ENCODE measurements around the gene FBXO10.

The FBXO10 gene

DNA sequence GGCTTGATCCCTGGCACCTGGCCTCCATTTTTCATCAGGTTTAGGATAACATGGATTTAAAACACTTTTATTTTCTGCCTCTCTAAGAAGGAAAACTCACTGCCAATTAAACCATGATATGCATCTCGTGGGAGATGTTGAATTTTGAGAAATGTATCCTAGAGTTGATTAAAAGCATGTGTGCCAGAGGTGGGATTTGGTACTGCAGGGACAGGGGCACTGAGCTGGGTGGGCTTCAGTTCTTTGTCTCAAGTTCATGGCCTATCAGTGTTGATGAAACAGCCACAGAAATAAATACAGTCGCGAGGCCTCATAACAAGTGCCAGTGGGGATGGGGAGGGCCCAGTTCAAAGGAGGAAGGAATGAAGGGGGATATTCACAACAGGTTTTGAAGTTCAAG is 55.5 kb downstream of the FBXO10 start:
- no peak overlapping the region for H3K4me2 ChIP-seq (ENCODE audit: low read depth, low read length, poor library complexity, severe bottlenecking)
- TF ChIP-seq, protein P1, sequence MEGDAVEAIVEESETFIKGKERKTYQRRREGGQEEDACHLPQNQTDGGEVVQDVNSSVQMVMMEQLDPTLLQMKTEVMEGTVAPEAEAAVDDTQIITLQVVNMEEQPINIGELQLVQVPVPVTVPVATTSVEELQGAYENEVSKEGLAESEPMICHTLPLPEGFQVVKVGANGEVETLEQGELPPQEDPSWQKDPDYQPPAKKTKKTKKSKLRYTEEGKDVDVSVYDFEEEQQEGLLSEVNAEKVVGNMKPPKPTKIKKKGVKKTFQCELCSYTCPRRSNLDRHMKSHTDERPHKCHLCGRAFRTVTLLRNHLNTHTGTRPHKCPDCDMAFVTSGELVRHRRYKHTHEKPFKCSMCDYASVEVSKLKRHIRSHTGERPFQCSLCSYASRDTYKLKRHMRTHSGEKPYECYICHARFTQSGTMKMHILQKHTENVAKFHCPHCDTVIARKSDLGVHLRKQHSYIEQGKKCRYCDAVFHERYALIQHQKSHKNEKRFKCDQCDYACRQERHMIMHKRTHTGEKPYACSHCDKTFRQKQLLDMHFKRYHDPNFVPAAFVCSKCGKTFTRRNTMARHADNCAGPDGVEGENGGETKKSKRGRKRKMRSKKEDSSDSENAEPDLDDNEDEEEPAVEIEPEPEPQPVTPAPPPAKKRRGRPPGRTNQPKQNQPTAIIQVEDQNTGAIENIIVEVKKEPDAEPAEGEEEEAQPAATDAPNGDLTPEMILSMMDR (conservative IDR thresholded peaks at IDR 0.05; ENCODE audit: low read length) = no peak
- TF ChIP-seq EZH2phosphoT487 (IDR thresholded peaks at IDR 0.05; ENCODE audit: borderline replicate concordance) = no peak
- H3F3A ChIP-seq (ENCODE audit: low read depth) = no peaks in the 10 kb centered on the region
- H2AFZ ChIP-seq (ENCODE audit: low read length) = no peak overlapping the region
- H3K9me2 ChIP-seq (replicated peaks; ENCODE audit: low read depth, low read length) = no peaks in the 10 kb centered on the region
- H3K79me2 ChIP-seq (ENCODE audit: insufficient read depth, low read length) = no peaks in the 10 kb centered on the region
- H3K4me3 ChIP-seq (ENCODE audit: low read length, poor library complexity, severe bottlenecking) = no peak overlapping the region
- no peak overlapping the region for H3K9ac ChIP-seq (ENCODE audit: low read depth, low read length, poor library complexity, severe bottlenecking)
- no peaks in the 10 kb centered on the region for H3K4me1 ChIP-seq (ENCODE audit: insufficient read depth, low read length, poor library complexity, severe bottlenecking)
- no peaks in the 10 kb centered on the region for H4K20me1 ChIP-seq (ENCODE audit: insufficient read depth, low read length, poor library complexity, severe bottlenecking)
- no peaks in the 10 kb centered on the region for H3K9me3 ChIP-seq (ENCODE audit: insufficient read depth, low read depth, low read length)
- no peaks in the 10 kb centered on the region for H3K27me3 ChIP-seq (ENCODE audit: insufficient read depth, low read length, poor library complexity, severe bottlenecking)
- H3K36me3 ChIP-seq (ENCODE audit: insufficient read depth, low read length) = peaks cover 36% of the 10 kb centered on the region; the same call in 1 of the 2 replicates

DNA sequence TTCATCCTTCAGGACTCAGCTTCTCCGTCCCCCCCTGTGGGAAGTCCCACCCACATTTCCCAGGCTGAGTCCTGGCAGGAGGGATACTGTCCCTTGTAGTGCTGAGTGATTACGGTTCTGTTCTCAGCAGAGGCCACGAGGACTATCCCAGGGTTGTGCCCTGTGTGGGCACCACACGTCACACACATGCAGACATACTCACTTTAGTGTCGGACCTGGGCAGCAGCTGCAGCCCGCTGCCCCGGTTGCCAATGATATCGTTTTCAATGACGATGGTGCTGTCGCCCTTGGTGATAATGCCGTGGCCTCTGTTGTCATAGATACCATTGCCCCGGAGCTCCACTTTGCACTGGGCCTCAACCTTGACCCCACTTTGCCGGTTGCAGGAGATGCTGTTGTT is 58.3 kb downstream of the FBXO10 start:
- no peak for TF ChIP-seq EZH2phosphoT487 (IDR thresholded peaks at IDR 0.05; ENCODE audit: borderline replicate concordance)
- TF ChIP-seq, protein P1 (conservative IDR thresholded peaks at IDR 0.05; ENCODE audit: low read length) = no peak
- H3K4me3 ChIP-seq (ENCODE audit: low read length, poor library complexity, severe bottlenecking) = no peak overlapping the region
- H3K79me2 ChIP-seq (ENCODE audit: insufficient read depth, low read length) = no peaks in the 10 kb centered on the region
- H3K4me2 ChIP-seq (ENCODE audit: low read depth, low read length, poor library complexity, severe bottlenecking) = no peak overlapping the region
- no peaks in the 10 kb centered on the region for H4K20me1 ChIP-seq (ENCODE audit: insufficient read depth, low read length, poor library complexity, severe bottlenecking)
- no peaks in the 10 kb centered on the region for H3K9me3 ChIP-seq (ENCODE audit: insufficient read depth, low read depth, low read length)
- peaks cover 20% of the 10 kb centered on the region; the same call in 1 of the 2 replicates for H3K36me3 ChIP-seq (ENCODE audit: insufficient read depth, low read length)
- no peak overlapping the region for H3K9ac ChIP-seq (ENCODE audit: low read depth, low read length, poor library complexity, severe bottlenecking)
- H2AFZ ChIP-seq (ENCODE audit: low read length) = no peak overlapping the region
- no peaks in the 10 kb centered on the region for H3K9me2 ChIP-seq (replicated peaks; ENCODE audit: low read depth, low read length)
- H3K4me1 ChIP-seq (ENCODE audit: insufficient read depth, low read length, poor library complexity, severe bottlenecking) = no peaks in the 10 kb centered on the region
- no peaks in the 10 kb centered on the region for H3K27me3 ChIP-seq (ENCODE audit: insufficient read depth, low read length, poor library complexity, severe bottlenecking)
- H3F3A ChIP-seq (ENCODE audit: low read depth) = no peaks in the 10 kb centered on the region

DNA sequence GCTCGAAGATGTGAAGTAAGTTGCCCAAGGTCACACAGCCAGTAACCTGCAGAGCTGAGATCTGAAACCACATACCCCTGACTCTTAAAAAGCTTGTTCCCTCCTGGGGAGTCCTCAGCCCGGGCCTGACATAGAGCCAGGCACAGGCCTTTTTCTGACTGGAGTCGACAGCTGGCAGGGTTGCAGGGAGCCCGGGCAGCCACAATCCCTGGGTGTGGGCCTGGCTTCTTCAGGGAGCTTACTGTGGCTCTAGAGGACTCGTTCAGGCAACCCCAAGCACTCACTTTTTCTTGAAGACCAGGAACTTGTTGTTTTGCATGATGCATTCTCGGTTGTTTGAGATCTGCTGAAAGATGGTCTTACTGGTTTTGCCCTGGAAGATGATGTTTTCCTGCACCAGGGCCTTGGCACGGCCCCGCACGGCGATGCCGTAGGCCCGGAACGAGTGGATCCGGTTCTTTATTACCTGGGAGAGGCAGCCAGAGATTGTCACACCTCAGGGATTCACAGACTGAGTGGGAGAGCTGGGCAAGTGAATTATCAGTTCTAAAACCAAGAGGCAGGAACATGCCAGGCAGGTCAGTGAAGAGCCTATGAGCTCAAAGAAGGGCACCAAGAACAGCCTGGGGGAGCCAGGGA is 60.4 kb downstream of the FBXO10 start:
- Histone ChIP-seq H3K36me3 (ENCODE audit: insufficient read depth, low read length) (peaks cover 4% of the 10 kb centered on the region; the same call in 1 of the 2 replicates), H4K20me1 (ENCODE audit: insufficient read depth, low read length, poor library complexity, severe bottlenecking) (no peaks in the 10 kb centered on the region), H2AFZ (ENCODE audit: low read length) (no peak overlapping the region), H3K27me3 (ENCODE audit: insufficient read depth, low read length, poor library complexity, severe bottlenecking) (no peaks in the 10 kb centered on the region), H3F3A (ENCODE audit: low read depth) (no peaks in the 10 kb centered on the region), H3K9ac (ENCODE audit: low read depth, low read length, poor library complexity, severe bottlenecking) (no peak overlapping the region), H3K4me1 (ENCODE audit: insufficient read depth, low read length, poor library complexity, severe bottlenecking) (no peaks in the 10 kb centered on the region), H3K79me2 (ENCODE audit: insufficient read depth, low read length) (no peaks in the 10 kb centered on the region), H3K9me2 (replicated peaks; ENCODE audit: low read depth, low read length) (no peaks in the 10 kb centered on the region), H3K4me3 (ENCODE audit: low read length, poor library complexity, severe bottlenecking) (no peak overlapping the region), H3K9me3 (ENCODE audit: insufficient read depth, low read depth, low read length) (no peaks in the 10 kb centered on the region), H3K4me2 (ENCODE audit: low read depth, low read length, poor library complexity, severe bottlenecking) (no peak overlapping the region)
- TF ChIP-seq, protein P1 (conservative IDR thresholded peaks at IDR 0.05; ENCODE audit: low read length) = no peak
- no peak for TF ChIP-seq EZH2phosphoT487 (IDR thresholded peaks at IDR 0.05; ENCODE audit: borderline replicate concordance)
